NCI-H1930 (cell line): ENCODE measurements around the gene EIF1AX.
"Not testable (repeated sequence)": the region's sequence is repeated elsewhere in the genome, so short reads cannot be mapped to it uniquely, and the experiment has no call there.

Experiments used
- DNase-seq, 2 experiments: peaks; one replicate each; lab custom pipeline; 2025; lab: John Stamatoyannopoulos, UW

EIF1AX gene

DNA sequence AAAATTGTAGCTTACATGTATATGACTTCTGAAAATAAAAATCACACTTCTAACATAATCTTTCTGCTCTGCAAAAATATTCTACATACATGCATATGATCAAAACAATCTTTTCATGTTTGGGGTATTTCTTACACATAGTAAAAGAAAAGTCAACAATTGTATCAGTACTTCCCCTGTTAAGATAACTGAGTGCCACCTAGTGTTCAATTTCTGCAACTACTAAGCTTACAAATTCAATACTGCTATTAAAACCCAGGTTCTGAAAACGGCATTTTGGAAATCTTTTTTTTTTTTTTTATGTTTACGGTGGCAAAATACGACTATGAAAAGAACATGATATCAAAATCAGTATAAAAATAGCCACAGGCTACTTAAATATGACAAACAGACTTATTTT is 14.2 kb downstream of the EIF1AX start:
- not testable (repeated sequence) for DNase-seq

GRCh38 chrX:20126833-20127232 is 14.8 kb downstream of the EIF1AX start:
- DNase-seq, result not testable (repeated sequence)

DNA sequence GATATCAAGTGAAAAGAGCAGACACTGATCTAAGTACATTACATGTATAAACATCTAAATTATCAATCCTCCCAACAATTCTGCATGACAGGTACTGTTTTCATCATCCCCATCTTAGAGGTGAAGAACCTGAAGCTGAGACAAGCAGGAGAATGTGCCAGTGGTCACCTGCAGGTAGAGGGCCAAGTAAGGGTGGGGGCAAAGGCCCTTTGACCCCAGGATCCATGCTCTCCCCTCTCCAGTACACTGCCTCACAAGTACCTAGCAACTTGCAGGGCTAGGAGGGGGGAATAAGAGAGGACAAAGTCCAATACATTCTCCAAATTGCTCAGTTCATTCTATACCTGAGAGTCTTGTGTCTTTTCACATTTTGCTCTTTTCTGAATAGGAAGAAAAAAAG is 16.7 kb downstream of the EIF1AX start:
- no peak for DNase-seq

DNA sequence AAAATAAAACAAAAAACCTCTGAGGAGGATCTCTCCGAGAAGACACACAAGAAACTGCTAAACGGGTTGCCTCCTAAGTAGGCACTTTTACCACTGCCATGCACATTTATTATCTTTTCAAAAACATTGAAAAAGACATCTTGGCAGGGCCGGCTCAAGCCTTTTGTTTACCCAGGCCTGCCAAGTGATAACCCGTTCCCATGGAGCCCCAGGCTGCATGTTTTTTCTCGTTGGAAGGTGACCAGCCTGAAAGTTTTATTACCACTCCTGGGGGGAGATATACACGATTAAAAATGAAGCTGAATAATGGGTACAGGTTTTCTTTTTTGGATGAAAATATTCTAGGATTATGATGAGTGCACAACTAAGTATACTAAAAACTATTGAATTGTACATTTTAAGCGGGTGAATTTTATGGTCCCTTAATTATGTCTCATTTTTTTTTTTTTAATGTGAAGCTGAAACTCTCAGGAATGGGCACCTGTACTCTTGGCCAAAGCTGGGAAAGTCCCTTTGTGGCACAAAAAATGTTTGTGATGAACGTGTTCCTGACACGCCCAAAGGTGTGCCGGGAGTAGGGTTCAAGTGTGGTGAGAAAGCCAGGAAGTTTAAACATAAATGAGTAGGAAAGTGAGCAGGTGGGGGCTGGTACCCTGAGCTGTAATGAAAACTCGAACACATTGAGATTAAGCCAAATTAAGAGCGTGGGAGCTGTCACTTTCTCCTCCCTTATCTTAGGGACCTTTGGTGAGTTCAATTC is 23.4 kb downstream of the EIF1AX start:
- no peak for DNase-seq

DNA sequence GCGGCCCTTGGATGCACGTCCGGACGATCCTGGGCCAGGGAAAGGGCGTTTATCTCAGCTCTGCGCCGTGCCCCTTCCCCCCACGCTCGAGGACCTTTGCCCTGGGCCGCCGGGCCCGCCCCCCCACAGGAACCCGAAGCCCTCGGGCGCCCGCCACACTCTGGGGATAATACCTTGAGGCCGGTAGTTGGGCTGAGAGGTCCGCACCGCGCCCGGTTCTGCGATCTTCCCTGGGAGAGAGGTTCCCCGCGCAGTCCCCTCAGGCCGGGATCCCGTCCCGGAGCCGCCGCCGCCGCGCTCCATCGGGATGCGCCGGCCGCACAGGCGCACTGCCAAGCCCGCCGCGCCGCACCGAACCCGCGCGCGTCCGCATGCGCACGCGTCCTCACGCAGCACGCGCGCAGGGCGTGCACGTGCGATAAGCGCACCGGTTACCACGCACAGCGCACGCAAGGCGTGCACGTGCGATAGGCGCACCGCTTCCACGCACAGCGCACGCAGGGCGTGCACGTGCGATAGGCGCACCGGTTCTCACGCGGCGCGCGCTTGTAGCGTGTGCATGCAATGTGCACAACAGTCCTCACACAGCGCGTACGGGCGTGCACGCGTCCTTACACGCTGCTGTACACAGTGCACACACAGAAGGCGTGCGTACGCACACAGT is 24.9 kb downstream of the EIF1AX start, which contains the start of gene MAP7D2:
MAP7D2 (minus strand) TSS at position 331 of the 664 bp plus-strand sequence; CDS start at position 303, 28 bp downstream.
- DNase-seq, result no peak

DNA sequence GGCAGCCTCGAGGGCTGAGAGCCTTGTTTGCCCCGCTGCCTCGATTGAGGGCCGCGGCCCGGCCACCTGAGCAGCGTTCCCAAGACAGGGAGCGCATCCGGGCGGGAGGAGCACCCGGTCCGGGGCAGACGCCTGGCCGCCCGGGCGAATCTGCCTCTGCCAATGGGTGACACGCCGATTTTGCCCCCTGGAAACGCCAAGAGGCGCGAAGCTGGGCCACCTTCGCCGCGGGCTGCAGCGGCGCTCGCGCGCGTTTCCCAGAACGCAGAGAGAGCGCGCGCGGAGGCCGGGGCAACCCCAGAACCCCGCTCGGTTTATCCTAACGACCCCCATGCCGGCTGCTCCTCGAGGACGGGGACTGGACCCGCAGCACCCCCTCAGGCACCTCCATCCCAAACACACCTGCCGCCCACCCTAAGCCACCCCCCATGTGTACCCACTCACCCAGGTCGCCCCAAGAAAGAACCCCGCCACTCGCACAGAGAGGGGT is 25.5 kb downstream of the EIF1AX start:
- no peak for DNase-seq

- no peak for DNase-seq
Observed at GRCh38 chrX:20112022-20112774, 29.4 kb downstream of the EIF1AX start.

DNA sequence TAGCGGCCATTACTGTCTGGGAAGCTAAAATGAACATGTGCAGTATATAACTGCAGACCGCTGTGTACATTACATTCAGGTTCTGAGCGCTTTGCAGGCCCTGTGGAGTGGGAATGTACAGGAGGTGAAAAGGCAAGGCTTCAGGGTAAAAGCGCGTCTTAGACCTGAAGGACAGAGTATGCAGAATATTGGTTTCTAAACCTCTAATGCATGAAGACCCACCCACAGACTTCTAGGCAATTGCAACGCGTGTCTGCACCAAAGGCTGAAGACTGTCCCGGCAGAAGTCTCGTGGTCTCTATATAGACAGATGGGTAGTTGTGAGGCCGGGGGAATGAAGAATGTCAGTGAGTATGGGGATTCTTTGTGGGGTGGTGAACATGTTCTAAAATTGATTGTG is 30.4 kb downstream of the EIF1AX start:
- no peak for DNase-seq

DNA sequence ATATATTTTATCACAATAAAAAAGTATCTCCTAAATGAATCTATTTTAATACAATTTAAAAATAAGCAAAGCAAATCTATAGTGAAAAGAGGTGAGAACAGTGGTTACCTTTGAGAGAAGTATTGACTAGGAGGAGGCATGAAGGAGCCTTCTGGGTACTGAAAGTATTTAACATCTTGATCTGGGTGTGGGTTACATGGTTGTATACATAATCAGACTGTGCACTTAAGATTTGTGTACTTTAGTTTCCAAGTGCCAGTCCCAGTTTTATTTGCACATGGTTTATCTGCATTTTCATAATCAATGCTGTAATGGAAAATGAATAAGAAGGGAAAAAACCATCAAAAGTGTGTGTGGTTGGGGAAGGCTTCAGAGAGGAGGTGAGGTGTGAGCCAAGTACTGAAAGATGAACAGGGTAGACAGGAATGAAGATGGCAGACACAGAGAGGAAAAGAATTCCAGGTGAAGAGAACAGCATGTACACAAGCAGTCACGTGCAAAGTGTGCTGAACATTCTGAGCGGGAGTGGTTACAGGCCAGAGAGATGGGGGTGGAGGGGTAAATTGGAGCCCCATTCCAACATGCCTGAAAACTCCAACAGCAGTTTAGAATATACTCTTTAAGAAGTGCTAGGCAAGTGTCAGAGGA is 39.6 kb downstream of the EIF1AX start:
- DNase-seq, result no peak

- DNase-seq, result no peak
Observed at GRCh38 chrX:20091499-20091898, 50.1 kb downstream of the EIF1AX start.

- no peak for DNase-seq
Observed at GRCh38 chrX:20089845-20090244, 51.8 kb downstream of the EIF1AX start.

DNA sequence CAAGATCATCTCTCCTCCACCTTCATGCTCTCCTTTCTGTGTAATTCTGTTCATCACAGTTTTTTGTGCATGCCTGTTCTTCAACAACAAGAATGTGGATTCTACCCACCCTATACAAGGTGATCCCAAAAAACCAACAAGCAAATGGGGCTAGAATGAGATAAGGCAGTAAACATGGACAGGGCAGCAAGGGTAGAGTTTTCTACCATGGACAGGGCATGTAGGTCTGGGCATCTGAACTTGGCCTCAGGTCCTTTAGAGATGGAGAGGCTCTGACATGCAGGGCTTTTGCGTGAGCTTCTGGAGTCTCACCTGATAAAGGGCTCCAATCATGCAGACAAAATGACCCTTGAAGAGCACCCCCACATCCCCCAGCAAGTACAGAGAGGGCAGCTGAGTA is 61.4 kb downstream of the EIF1AX start:
- DNase-seq, result no peak
